Mesenchymal stem cell (in vitro differentiated cells and primary cell): ENCODE results near the gene HTRA3.

Experiments used
- DNase-seq: peaks from one replicate; pipeline ENCODE4 v3.0.0-alpha.2; 2013
- H2AFZ ChIP-seq: one replicate; pipeline ENCODE4 v1.6.1; 2013; ENCODE audit warnings: low read depth, mild to moderate bottlenecking, control low read depth, inconsistent platforms, low read length, moderate library complexity
- H2AK5ac ChIP-seq: 2 replicates; pipeline ENCODE4 v1.6.1; 2013; ENCODE audit warnings: low read length, moderate library complexity, mild to moderate bottlenecking, inconsistent platforms; ENCODE audit not compliant: severe bottlenecking
- H2BK120ac ChIP-seq: one replicate; pipeline ENCODE4 v1.6.1; 2013; ENCODE audit warnings: low read depth, mild to moderate bottlenecking, inconsistent platforms, low read length, moderate library complexity
- H2BK12ac ChIP-seq, 2 experiments: one replicate each; pipeline ENCODE4 v1.6.1; 2013; ENCODE audit warnings: inconsistent platforms in 2 of 2, low read length in 2 of 2, mild to moderate bottlenecking in 2 of 2, moderate library complexity in 2 of 2, control low read depth in 1 of 2
- H2BK15ac ChIP-seq: one replicate; pipeline ENCODE4 v1.6.1; 2013; ENCODE audit warnings: mild to moderate bottlenecking, low read depth, inconsistent platforms; ENCODE audit not compliant: poor library complexity, severe bottlenecking
- H2BK5ac ChIP-seq: 2 replicates; pipeline ENCODE4 v1.6.1; 2013; ENCODE audit warnings: low read depth, mild to moderate bottlenecking, low read length, control low read depth, inconsistent platforms; ENCODE audit not compliant: poor library complexity, severe bottlenecking
- H3K14ac ChIP-seq, 2 experiments: one replicate each; pipeline ENCODE4 v1.6.1; 2013; ENCODE audit warnings: inconsistent platforms in 2 of 2, low read length in 2 of 2, control low read depth in 1 of 2, mild to moderate bottlenecking in 1 of 2, moderate library complexity in 1 of 2
- H3K18ac ChIP-seq, 2 experiments: one replicate each; pipeline ENCODE4 v1.6.1; 2013; ENCODE audit warnings: inconsistent platforms in 2 of 2, low read length in 2 of 2, control low read depth in 1 of 2, low read depth in 1 of 2, mild to moderate bottlenecking in 1 of 2
- H3K23ac ChIP-seq, 2 experiments: one replicate each; pipeline ENCODE4 v1.6.1; 2013; ENCODE audit warnings: inconsistent platforms in 2 of 2, low read length in 2 of 2, mild to moderate bottlenecking in 2 of 2, moderate library complexity in 2 of 2, control low read depth in 1 of 2
- H3K27ac ChIP-seq: 2 replicates; pipeline ENCODE4 v1.5.1; 2013; ENCODE audit warnings: mild to moderate bottlenecking, moderate library complexity, low read length, control low read depth, inconsistent platforms; ENCODE audit not compliant: poor library complexity, severe bottlenecking
- H3K27me3 ChIP-seq, 2 experiments: 2 replicates each; pipeline versions ENCODE4 v1.6.1 to v1.7.0; 2013; ENCODE audit warnings: low read length in 2 of 2, mild to moderate bottlenecking in 2 of 2, moderate library complexity in 2 of 2, control low read depth in 1 of 2, inconsistent platforms in 1 of 2; ENCODE audit not compliant: control insufficient read depth in 1 of 2, insufficient read depth in 1 of 2
- H3K36me3 ChIP-seq, 2 experiments: 2 replicates each; pipeline versions ENCODE4 v1.6.1 to v1.7.0; 2013; ENCODE audit warnings: low read length in 2 of 2, control low read depth in 1 of 2, inconsistent platforms in 1 of 2, low read depth in 1 of 2, mild to moderate bottlenecking in 1 of 2; ENCODE audit not compliant: insufficient read depth in 2 of 2, control insufficient read depth in 1 of 2
- H3K4ac ChIP-seq, 2 experiments: one replicate each; pipeline ENCODE4 v1.6.1; 2013; ENCODE audit warnings: inconsistent platforms in 2 of 2, low read length in 2 of 2, mild to moderate bottlenecking in 2 of 2, moderate library complexity in 2 of 2, control low read depth in 1 of 2, low read depth in 1 of 2
- H3K4me1 ChIP-seq: 2 replicates; pipeline ENCODE4 v1.6.1; 2013; ENCODE audit warnings: low read depth, low read length, control low read depth; ENCODE audit not compliant: control insufficient read depth, insufficient read depth
- H3K4me2 ChIP-seq: 2 replicates; pipeline ENCODE4 v1.6.1; 2013; ENCODE audit warnings: low read length, mild to moderate bottlenecking, inconsistent platforms; ENCODE audit not compliant: poor library complexity, severe bottlenecking
- H3K4me3 ChIP-seq, 2 experiments: 2 replicates each; pipeline versions ENCODE4 v1.5.1 to v1.7.0; 2013; ENCODE audit warnings: low read length in 2 of 2, mild to moderate bottlenecking in 2 of 2, control low read depth in 1 of 2, low read depth in 1 of 2; ENCODE audit not compliant: insufficient read depth in 1 of 2
- H3K79me1 ChIP-seq: replicated peaks from 2 replicates; pipeline ENCODE4 v1.6.1; 2013; ENCODE audit warnings: mild to moderate bottlenecking, control low read depth, low read length, inconsistent platforms; ENCODE audit not compliant: poor library complexity, severe bottlenecking
- H3K9ac ChIP-seq: 2 replicates; pipeline ENCODE4 v1.7.0; 2013; ENCODE audit warnings: mild to moderate bottlenecking, low read length, moderate library complexity
- H3K9me3 ChIP-seq: 2 replicates; pipeline ENCODE4 v1.7.0; 2013; ENCODE audit warnings: mild to moderate bottlenecking, low read length; ENCODE audit not compliant: control insufficient read depth
- H4K8ac ChIP-seq: one replicate; pipeline ENCODE4 v1.6.1; 2013; ENCODE audit warnings: inconsistent platforms, mild to moderate bottlenecking, low read length, moderate library complexity
- H4K91ac ChIP-seq: one replicate; pipeline ENCODE4 v1.6.1; 2013; ENCODE audit warnings: mild to moderate bottlenecking, low read length, inconsistent platforms
- WGBS: methylation state at CpG from one replicate; pipeline ENCODE4 v1.1.7; 2013; ENCODE audit warnings: mixed read lengths; 5-methylcytosine and 5-hydroxymethylcytosine counted together

Gene HTRA3

GRCh38 chr4:8237256-8237989 is 32.1 kb upstream of the HTRA3 start:
- H3K4me2 ChIP-seq: no peak overlapping the region
- no peak overlapping the region for H2BK120ac ChIP-seq
- DNase-seq: no peak
- H2AK5ac ChIP-seq: no peak overlapping the region
- no peak overlapping the region for H3K14ac ChIP-seq
- no peaks in the 10 kb centered on the region for H3K9me3 ChIP-seq
- no peak overlapping the region for H2BK15ac ChIP-seq
- H3K18ac ChIP-seq: no peak overlapping the region
- peaks cover 18 to 85% of the 10 kb centered on the region in 2 experiments for H3K36me3 ChIP-seq
- no peak overlapping the region for H3K23ac ChIP-seq
- no peak overlapping the region for H4K91ac ChIP-seq
- no peaks in the 10 kb centered on the region for H3K27me3 ChIP-seq
- no peak overlapping the region for H2AFZ ChIP-seq
- no peaks in the 10 kb centered on the region for H3K79me1 ChIP-seq
- no peak overlapping the region for H3K4me3 ChIP-seq
- H3K4me1 ChIP-seq: peaks cover 17% of the 10 kb centered on the region
- no peak overlapping the region for H3K4ac ChIP-seq
- no peak overlapping the region for H3K27ac ChIP-seq
- no peak overlapping the region for H4K8ac ChIP-seq
- 94% methylated on average over 29 of the region's 29 CpGs for WGBS
- no peak overlapping the region for H3K9ac ChIP-seq
- no peak overlapping the region for H2BK5ac ChIP-seq
- no peak overlapping the region for H2BK12ac ChIP-seq

GRCh38 chr4:8238036-8238511 is 31.5 kb upstream of the HTRA3 start:
- no peak for DNase-seq
- H3K4me2 ChIP-seq: no peak overlapping the region
- H3K23ac ChIP-seq: no peak overlapping the region
- no peak overlapping the region for H3K18ac ChIP-seq
- 65% methylated on average over 14 of the region's 14 CpGs for WGBS
- no peak overlapping the region for H2AFZ ChIP-seq
- H2BK5ac ChIP-seq: no peak overlapping the region
- H3K36me3 ChIP-seq: peaks cover 18 to 78% of the 10 kb centered on the region in 2 experiments
- H3K14ac ChIP-seq: no peak overlapping the region
- peak overlapping the region; percentile 4 for H4K91ac ChIP-seq
- H3K9me3 ChIP-seq: no peaks in the 10 kb centered on the region
- H2BK12ac ChIP-seq: no peak overlapping the region
- H3K27ac ChIP-seq: no peak overlapping the region
- no peak overlapping the region for H2BK15ac ChIP-seq
- no peak overlapping the region for H3K4ac ChIP-seq
- no peak overlapping the region for H3K4me3 ChIP-seq
- no peaks in the 10 kb centered on the region for H3K27me3 ChIP-seq
- H2AK5ac ChIP-seq: no peak overlapping the region
- no peak overlapping the region for H4K8ac ChIP-seq
- no peak overlapping the region for H3K9ac ChIP-seq
- H2BK120ac ChIP-seq: no peak overlapping the region
- H3K79me1 ChIP-seq: no peaks in the 10 kb centered on the region
- H3K4me1 ChIP-seq: peaks cover 22% of the 10 kb centered on the region

- no peak overlapping the region for H3K4me3 ChIP-seq
- H3K27ac ChIP-seq: no peak overlapping the region
- H3K9ac ChIP-seq: no peak overlapping the region
- H2BK15ac ChIP-seq: no peak overlapping the region
- no peaks in the 10 kb centered on the region for H3K27me3 ChIP-seq
- no peak overlapping the region for H4K8ac ChIP-seq
- no peak overlapping the region for H2BK120ac ChIP-seq
- H2BK12ac ChIP-seq: no peak overlapping the region
- H2AK5ac ChIP-seq: no peak overlapping the region
- H4K91ac ChIP-seq: no peak overlapping the region
- 57% methylated on average over 17 of the region's 17 CpGs for WGBS
- H3K18ac ChIP-seq: no peak overlapping the region
- no peak for DNase-seq
- no peak overlapping the region for H3K23ac ChIP-seq
- no peak overlapping the region for H3K4ac ChIP-seq
- H3K4me1 ChIP-seq: peaks cover 22% of the 10 kb centered on the region
- H3K14ac ChIP-seq: no peak overlapping the region
- H2AFZ ChIP-seq: no peak overlapping the region
- no peak overlapping the region for H3K4me2 ChIP-seq
- H3K79me1 ChIP-seq: no peaks in the 10 kb centered on the region
- peaks cover 13 to 73% of the 10 kb centered on the region in 2 experiments for H3K36me3 ChIP-seq
- no peak overlapping the region for H2BK5ac ChIP-seq
- H3K9me3 ChIP-seq: no peaks in the 10 kb centered on the region
Observed at GRCh38 chr4:8238515-8239053, 31.0 kb upstream of the HTRA3 start.

- Histone ChIP-seq H3K4me1 (peaks cover 23% of the 10 kb centered on the region), H3K18ac (no peak overlapping the region), H4K91ac (peak overlapping the region; percentile 5), H3K36me3 (peaks cover 6 to 72% of the 10 kb centered on the region in 2 experiments), H2BK120ac (no peak overlapping the region), H2AK5ac (no peak overlapping the region), H2AFZ (no peak overlapping the region), H2BK15ac (no peak overlapping the region), H3K4ac (no peak overlapping the region), H3K14ac (peak overlapping the region in 1 of 2 experiments; percentile 36), H3K23ac (no peak overlapping the region), H3K4me3 (no peak overlapping the region), H2BK12ac (no peak overlapping the region), H2BK5ac (no peak overlapping the region), H4K8ac (no peak overlapping the region), H3K9me3 (no peaks in the 10 kb centered on the region), H3K27me3 (no peaks in the 10 kb centered on the region), H3K79me1 (no peaks in the 10 kb centered on the region), H3K4me2 (no peak overlapping the region), H3K9ac (no peak overlapping the region), H3K27ac (no peak overlapping the region)
- no peak for DNase-seq
- WGBS: 97% methylated on average over 13 of the region's 13 CpGs
Observed at GRCh38 chr4:8239226-8239625, 30.3 kb upstream of the HTRA3 start.
